ENCODE measurements around the gene AGMO.

The AGMO gene

GRCh38 chr7:15475808-15476530 is 85.8 kb downstream of the AGMO start:
- H3K23ac ChIP-seq (ENCODE audit: low read length): no peak overlapping the region
- no peak overlapping the region for H3K4me2 ChIP-seq (ENCODE audit: low read length)
- no peak for DNase-seq
- H2AK5ac ChIP-seq (ENCODE audit: low read length): no peak overlapping the region
- no peak overlapping the region for H3K27ac ChIP-seq (ENCODE audit: low read depth, low read length)
- H3K79me1 ChIP-seq (ENCODE audit: low read length): no peaks in the 10 kb centered on the region
- WGBS (ENCODE audit: extremely low coverage, insufficient coverage, low lambda C conversion rate): no CpG with 5 or more reads among the region's 7 CpGs
- no peaks in the 10 kb centered on the region for H3K79me2 ChIP-seq (ENCODE audit: control insufficient read depth, insufficient read depth, low read length)
- no peaks in the 10 kb centered on the region for H3K4me1 ChIP-seq (ENCODE audit: control insufficient read depth, low read depth, low read length)
- no peak overlapping the region for H4K5ac ChIP-seq (ENCODE audit: low read length)
- no peak overlapping the region for H3K9ac ChIP-seq (ENCODE audit: low read length)
- no peak overlapping the region for H3K18ac ChIP-seq (ENCODE audit: low read length)
- H3K36me3 ChIP-seq (ENCODE audit: control insufficient read depth, insufficient read depth, low read length): no peaks in the 10 kb centered on the region
- no peak overlapping the region for H2BK120ac ChIP-seq (ENCODE audit: low read depth, low read length)
- no peak overlapping the region for H2BK15ac ChIP-seq (replicated peaks; ENCODE audit: low read depth)
- H2BK5ac ChIP-seq (ENCODE audit: low read length): no peak overlapping the region
- no peak overlapping the region for H3K56ac ChIP-seq (ENCODE audit: low read length)
- no peak overlapping the region for H4K8ac ChIP-seq (ENCODE audit: low read depth, low read length)
- H3K4me3 ChIP-seq (ENCODE audit: low read length): no peak overlapping the region
- H3K27me3 ChIP-seq (ENCODE audit: insufficient read depth, low read length, poor library complexity): no peaks in the 10 kb centered on the region
- no peak overlapping the region for H3K4ac ChIP-seq (ENCODE audit: low read depth, low read length)

- H3K4me3 ChIP-seq (ENCODE audit: low read length): no peak overlapping the region
- no peak overlapping the region for H3K18ac ChIP-seq (ENCODE audit: low read length)
- no peak overlapping the region for H4K8ac ChIP-seq (ENCODE audit: low read depth, low read length)
- no peak overlapping the region for H3K4ac ChIP-seq (ENCODE audit: low read depth, low read length)
- no peaks in the 10 kb centered on the region for H3K27me3 ChIP-seq (ENCODE audit: insufficient read depth, low read length, poor library complexity)
- no peak overlapping the region for H2BK5ac ChIP-seq (ENCODE audit: low read length)
- no peak overlapping the region for H2AK5ac ChIP-seq (ENCODE audit: low read length)
- no peak overlapping the region for H3K4me2 ChIP-seq (ENCODE audit: low read length)
- no peaks in the 10 kb centered on the region for H3K79me1 ChIP-seq (ENCODE audit: low read length)
- H3K4me1 ChIP-seq (ENCODE audit: control insufficient read depth, low read depth, low read length): no peaks in the 10 kb centered on the region
- DNase-seq: no peak
- no peak overlapping the region for H4K5ac ChIP-seq (ENCODE audit: low read length)
- H3K56ac ChIP-seq (ENCODE audit: low read length): no peak overlapping the region
- no peak overlapping the region for H3K23ac ChIP-seq (ENCODE audit: low read length)
- no peak overlapping the region for H3K27ac ChIP-seq (ENCODE audit: low read depth, low read length)
- no peaks in the 10 kb centered on the region for H3K79me2 ChIP-seq (ENCODE audit: control insufficient read depth, insufficient read depth, low read length)
- no peaks in the 10 kb centered on the region for H3K36me3 ChIP-seq (ENCODE audit: control insufficient read depth, insufficient read depth, low read length)
- no peak overlapping the region for H3K9ac ChIP-seq (ENCODE audit: low read length)
- no peak overlapping the region for H2BK120ac ChIP-seq (ENCODE audit: low read depth, low read length)
- no peak overlapping the region for H2BK15ac ChIP-seq (replicated peaks; ENCODE audit: low read depth)
Observed at GRCh38 chr7:15471669-15471950, 90.2 kb downstream of the AGMO start.

- Histone ChIP-seq H2BK15ac (replicated peaks; ENCODE audit: low read depth) (no peak overlapping the region), H3K4me1 (ENCODE audit: control insufficient read depth, low read depth, low read length) (no peaks in the 10 kb centered on the region), H3K27ac (ENCODE audit: low read depth, low read length) (no peak overlapping the region), H4K5ac (ENCODE audit: low read length) (no peak overlapping the region), H3K79me1 (ENCODE audit: low read length) (no peaks in the 10 kb centered on the region), H3K4me3 (ENCODE audit: low read length) (no peak overlapping the region), H3K4ac (ENCODE audit: low read depth, low read length) (no peak overlapping the region), H3K18ac (ENCODE audit: low read length) (no peak overlapping the region), H3K79me2 (ENCODE audit: control insufficient read depth, insufficient read depth, low read length) (no peaks in the 10 kb centered on the region), H3K9ac (ENCODE audit: low read length) (no peak overlapping the region), H3K36me3 (ENCODE audit: control insufficient read depth, insufficient read depth, low read length) (no peaks in the 10 kb centered on the region), H3K56ac (ENCODE audit: low read length) (no peak overlapping the region), H2BK5ac (ENCODE audit: low read length) (no peak overlapping the region), H3K4me2 (ENCODE audit: low read length) (no peak overlapping the region), H2AK5ac (ENCODE audit: low read length) (no peak overlapping the region), H3K23ac (ENCODE audit: low read length) (no peak overlapping the region), H4K8ac (ENCODE audit: low read depth, low read length) (no peak overlapping the region), H2BK120ac (ENCODE audit: low read depth, low read length) (no peak overlapping the region), H3K27me3 (ENCODE audit: insufficient read depth, low read length, poor library complexity) (no peaks in the 10 kb centered on the region)
- no peak for DNase-seq
- no CpG with 5 or more reads among the region's 1 CpG for WGBS (ENCODE audit: extremely low coverage, insufficient coverage, low lambda C conversion rate)
Observed at GRCh38 chr7:15470825-15471668, 90.8 kb downstream of the AGMO start.

GRCh38 chr7:15464667-15465121 is 97.1 kb downstream of the AGMO start:
- H2AK5ac ChIP-seq (ENCODE audit: low read length): no peak overlapping the region
- no peak overlapping the region for H3K23ac ChIP-seq (ENCODE audit: low read length)
- no CpG with 5 or more reads among the region's 3 CpGs for WGBS (ENCODE audit: extremely low coverage, insufficient coverage, low lambda C conversion rate)
- H4K8ac ChIP-seq (ENCODE audit: low read depth, low read length): no peak overlapping the region
- DNase-seq: no peak
- no peaks in the 10 kb centered on the region for H3K4me1 ChIP-seq (ENCODE audit: control insufficient read depth, low read depth, low read length)
- no peaks in the 10 kb centered on the region for H3K27me3 ChIP-seq (ENCODE audit: insufficient read depth, low read length, poor library complexity)
- no peak overlapping the region for H3K9ac ChIP-seq (ENCODE audit: low read length)
- H3K4me2 ChIP-seq (ENCODE audit: low read length): no peak overlapping the region
- no peak overlapping the region for H2BK5ac ChIP-seq (ENCODE audit: low read length)
- no peak overlapping the region for H3K18ac ChIP-seq (ENCODE audit: low read length)
- no peaks in the 10 kb centered on the region for H3K36me3 ChIP-seq (ENCODE audit: control insufficient read depth, insufficient read depth, low read length)
- no peaks in the 10 kb centered on the region for H3K79me1 ChIP-seq (ENCODE audit: low read length)
- H3K56ac ChIP-seq (ENCODE audit: low read length): no peak overlapping the region
- no peak overlapping the region for H2BK15ac ChIP-seq (replicated peaks; ENCODE audit: low read depth)
- H3K4ac ChIP-seq (ENCODE audit: low read depth, low read length): no peak overlapping the region
- no peak overlapping the region for H3K4me3 ChIP-seq (ENCODE audit: low read length)
- H2BK120ac ChIP-seq (ENCODE audit: low read depth, low read length): no peak overlapping the region
- no peaks in the 10 kb centered on the region for H3K79me2 ChIP-seq (ENCODE audit: control insufficient read depth, insufficient read depth, low read length)
- no peak overlapping the region for H3K27ac ChIP-seq (ENCODE audit: low read depth, low read length)
- H4K5ac ChIP-seq (ENCODE audit: low read length): no peak overlapping the region

- no peak overlapping the region for H2AK5ac ChIP-seq (ENCODE audit: low read length)
- H3K56ac ChIP-seq (ENCODE audit: low read length): no peak overlapping the region
- H3K23ac ChIP-seq (ENCODE audit: low read length): no peak overlapping the region
- H4K8ac ChIP-seq (ENCODE audit: low read depth, low read length): no peak overlapping the region
- DNase-seq: no peak
- H3K79me2 ChIP-seq (ENCODE audit: control insufficient read depth, insufficient read depth, low read length): no peaks in the 10 kb centered on the region
- H2BK15ac ChIP-seq (replicated peaks; ENCODE audit: low read depth): no peak overlapping the region
- H3K27ac ChIP-seq (ENCODE audit: low read depth, low read length): no peak overlapping the region
- no peaks in the 10 kb centered on the region for H3K27me3 ChIP-seq (ENCODE audit: insufficient read depth, low read length, poor library complexity)
- no CpG with 5 or more reads among the region's 6 CpGs for WGBS (ENCODE audit: extremely low coverage, insufficient coverage, low lambda C conversion rate)
- H3K36me3 ChIP-seq (ENCODE audit: control insufficient read depth, insufficient read depth, low read length): no peaks in the 10 kb centered on the region
- no peak overlapping the region for H3K4ac ChIP-seq (ENCODE audit: low read depth, low read length)
- no peak overlapping the region for H2BK5ac ChIP-seq (ENCODE audit: low read length)
- H3K79me1 ChIP-seq (ENCODE audit: low read length): no peaks in the 10 kb centered on the region
- no peaks in the 10 kb centered on the region for H3K4me1 ChIP-seq (ENCODE audit: control insufficient read depth, low read depth, low read length)
- H3K9ac ChIP-seq (ENCODE audit: low read length): no peak overlapping the region
- H3K4me2 ChIP-seq (ENCODE audit: low read length): no peak overlapping the region
- no peak overlapping the region for H4K5ac ChIP-seq (ENCODE audit: low read length)
- no peak overlapping the region for H3K4me3 ChIP-seq (ENCODE audit: low read length)
- no peak overlapping the region for H2BK120ac ChIP-seq (ENCODE audit: low read depth, low read length)
- no peak overlapping the region for H3K18ac ChIP-seq (ENCODE audit: low read length)
Observed at GRCh38 chr7:15463801-15464666, 97.8 kb downstream of the AGMO start.

All from mesendoderm (in vitro differentiated cells).